K562 (cell line): ENCODE measurements around the gene TTYH2. TPM values are rescaled to one million over a fixed set of nuclear protein-coding genes. Genes with fewer than 3 reads are reported as not detected.

Source experiments
- DMBX1 ChIP-seq: fragments of 250-450 bp; sonication (Bioruptor Pico); IDR thresholded peaks from 2 replicates; pipeline ENCODE4 v1.8.0; 2022; ENCODE audit warnings: inconsistent platforms, mild to moderate bottlenecking, moderate library complexity, borderline replicate concordance
- EHMT2 ChIP-seq: fragments of 450-650 bp; IDR thresholded peaks from 2 replicates; pipeline ENCODE4 v1.6.1; 2018; ENCODE audit warnings: antibody characterized with exemption
- FOSL1 ChIP-seq: fragments of 200-800 bp; sonication (Bioruptor generic); conservative IDR thresholded peaks from 2 replicates; pipeline ENCODE4 v1.6.1; 2016; ENCODE audit warnings: missing genetic modification characterization, missing compliant biosample characterization
- GATAD2A ChIP-seq: fragments of 450-650 bp; IDR thresholded peaks from 2 replicates; pipeline ENCODE4 v1.6.1; 2017
- IRF2 ChIP-seq: sonication (generic); formaldehyde crosslinking; IDR thresholded peaks from 2 replicates; pipeline ENCODE4 v1.8.1; 2022; ENCODE audit warnings: mild to moderate bottlenecking, missing genetic modification reagents
- SRF ChIP-seq, 2 experiments: fragments of 250-450, 450-650 bp in 1 of 2; sonication (Bioruptor Pico) in 1 of 2; sonication (generic) in 1 of 2; formaldehyde crosslinking; IDR thresholded peaks; 2 replicates each; pipeline versions ENCODE4 v1.5.0 to v1.5.1; 2020 to 2022; ENCODE audit warnings: mild to moderate bottlenecking in 1 of 2, missing genetic modification reagents in 1 of 2
- TCF3 ChIP-seq: sonication (generic); formaldehyde crosslinking; IDR thresholded peaks from 2 replicates; pipeline ENCODE4 v1.4.0; 2020; ENCODE audit warnings: mild to moderate bottlenecking, missing genetic modification reagents
- ZNF282 ChIP-seq: sonication (generic); formaldehyde crosslinking; IDR thresholded peaks from 2 replicates; pipeline ENCODE4 v1.8.1; 2023; ENCODE audit warnings: missing genetic modification reagents
- polyA plus RNA-seq, 8 experiments: library from polyadenylated mRNA; depleted of rRNA in 4 of 8; stranded (reverse) in 5 of 8; unstranded in 3 of 8; fragments of >200 nt; fragmentation: Nextera tagmentation in 2 of 8; fragmentation: Illumina TruSeq in 1 of 8; extraction: Ambion mirVana in 2 of 8; extraction: Trizol in 1 of 8; gene quantifications; 2 replicates each; pipeline versions ENCODE4 v1.2.1 to v1.2.3, GENCODE V29; 2011 to 2014; ENCODE audit warnings: inconsistent platforms in 1 of 8, missing spikeins in 1 of 8
- total RNA-seq, 7 experiments: library from RNA; depleted of rRNA in 6 of 7; stranded (reverse); fragments of >200 nt in 6 of 7; fragmentation: Illumina TruSeq in 2 of 7; extraction: Trizol in 2 of 7; gene quantifications; 2 replicates each; pipeline versions ENCODE4 v1.2.1 to v1.2.3, GENCODE V29; 2011 to 2021; ENCODE audit warnings: low replicate concordance in 1 of 7
- TF ChIP-seq, protein P1 (sequence below), 2 experiments: IDR thresholded peaks; 2 replicates each; pipeline ENCODE4 v1.6.1; 2012; ENCODE audit warnings: improper control_type of control experiment in 2 of 2, low read depth in 2 of 2, low read length in 2 of 2, borderline replicate concordance in 1 of 2
- TF ChIP-seq, protein P2 (sequence below), 2 experiments: fragments of 450-650 bp; formaldehyde crosslinking in 1 of 2; IDR thresholded peaks; 2 replicates each; pipeline versions ENCODE4 v1.4.0 to v1.6.1; 2014 to 2020; ENCODE audit warnings: mild to moderate bottlenecking in 2 of 2, borderline replicate concordance in 1 of 2, low read depth in 1 of 2
- TF ChIP-seq, protein P3 (sequence below), 3 experiments: fragments of 200-800 bp in 1 of 3; fragments of 250-450 bp in 1 of 3; fragments of 450-650 bp in 1 of 3; sonication (Bioruptor Pico) in 1 of 3; sonication (Bioruptor generic) in 1 of 3; formaldehyde crosslinking in 1 of 3; IDR thresholded peaks; 2 replicates each; pipeline versions ENCODE4 v1.6.1 to v1.8.0; 2016 to 2022; ENCODE audit warnings: mild to moderate bottlenecking in 2 of 3, missing genetic modification characterization in 2 of 3, missing compliant biosample characterization in 1 of 3, moderate library complexity in 1 of 3

The TTYH2 gene
- total and polyA plus RNA-seq, 9 of the 15 experiments (the other 6 are each of a cell fraction or from before 2014, with no cell fraction given) = 0.03 to 2.0 (median 0.91) TPM

DNA sequence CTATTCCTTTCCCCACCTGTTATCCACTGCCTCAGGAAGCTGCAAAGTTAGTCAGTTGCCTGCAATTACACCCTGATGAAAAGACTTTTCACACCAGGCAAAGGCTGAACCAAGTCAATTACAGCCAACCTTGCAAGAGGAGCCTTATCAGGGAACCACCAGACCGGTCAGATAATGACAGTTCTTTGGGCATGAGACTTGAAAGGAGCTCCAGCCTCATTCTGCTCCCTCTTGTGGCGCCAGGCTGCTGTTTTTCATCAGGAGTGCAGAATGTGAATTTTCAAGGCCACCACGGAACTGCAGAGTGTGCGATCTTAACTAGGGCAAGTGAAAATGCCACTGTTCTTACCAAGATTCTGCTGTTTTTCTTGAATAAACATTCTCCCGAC is 83.2 kb downstream of the TTYH2 start (continued):
- TF ChIP-seq, protein P1, sequence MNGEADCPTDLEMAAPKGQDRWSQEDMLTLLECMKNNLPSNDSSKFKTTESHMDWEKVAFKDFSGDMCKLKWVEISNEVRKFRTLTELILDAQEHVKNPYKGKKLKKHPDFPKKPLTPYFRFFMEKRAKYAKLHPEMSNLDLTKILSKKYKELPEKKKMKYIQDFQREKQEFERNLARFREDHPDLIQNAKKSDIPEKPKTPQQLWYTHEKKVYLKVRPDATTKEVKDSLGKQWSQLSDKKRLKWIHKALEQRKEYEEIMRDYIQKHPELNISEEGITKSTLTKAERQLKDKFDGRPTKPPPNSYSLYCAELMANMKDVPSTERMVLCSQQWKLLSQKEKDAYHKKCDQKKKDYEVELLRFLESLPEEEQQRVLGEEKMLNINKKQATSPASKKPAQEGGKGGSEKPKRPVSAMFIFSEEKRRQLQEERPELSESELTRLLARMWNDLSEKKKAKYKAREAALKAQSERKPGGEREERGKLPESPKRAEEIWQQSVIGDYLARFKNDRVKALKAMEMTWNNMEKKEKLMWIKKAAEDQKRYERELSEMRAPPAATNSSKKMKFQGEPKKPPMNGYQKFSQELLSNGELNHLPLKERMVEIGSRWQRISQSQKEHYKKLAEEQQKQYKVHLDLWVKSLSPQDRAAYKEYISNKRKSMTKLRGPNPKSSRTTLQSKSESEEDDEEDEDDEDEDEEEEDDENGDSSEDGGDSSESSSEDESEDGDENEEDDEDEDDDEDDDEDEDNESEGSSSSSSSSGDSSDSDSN (IDR thresholded peaks at IDR 0.05; ENCODE audit: borderline replicate concordance in 1 of 2, low read depth in 2 of 2, low read length in 2 of 2) = peak in 1 of 2 experiments; percentile 88; a peak in 2 of 4 replicates
- no peak for TF ChIP-seq IRF2
- TF ChIP-seq GATAD2A = peak; percentile 84
- TF ChIP-seq, protein P2, sequence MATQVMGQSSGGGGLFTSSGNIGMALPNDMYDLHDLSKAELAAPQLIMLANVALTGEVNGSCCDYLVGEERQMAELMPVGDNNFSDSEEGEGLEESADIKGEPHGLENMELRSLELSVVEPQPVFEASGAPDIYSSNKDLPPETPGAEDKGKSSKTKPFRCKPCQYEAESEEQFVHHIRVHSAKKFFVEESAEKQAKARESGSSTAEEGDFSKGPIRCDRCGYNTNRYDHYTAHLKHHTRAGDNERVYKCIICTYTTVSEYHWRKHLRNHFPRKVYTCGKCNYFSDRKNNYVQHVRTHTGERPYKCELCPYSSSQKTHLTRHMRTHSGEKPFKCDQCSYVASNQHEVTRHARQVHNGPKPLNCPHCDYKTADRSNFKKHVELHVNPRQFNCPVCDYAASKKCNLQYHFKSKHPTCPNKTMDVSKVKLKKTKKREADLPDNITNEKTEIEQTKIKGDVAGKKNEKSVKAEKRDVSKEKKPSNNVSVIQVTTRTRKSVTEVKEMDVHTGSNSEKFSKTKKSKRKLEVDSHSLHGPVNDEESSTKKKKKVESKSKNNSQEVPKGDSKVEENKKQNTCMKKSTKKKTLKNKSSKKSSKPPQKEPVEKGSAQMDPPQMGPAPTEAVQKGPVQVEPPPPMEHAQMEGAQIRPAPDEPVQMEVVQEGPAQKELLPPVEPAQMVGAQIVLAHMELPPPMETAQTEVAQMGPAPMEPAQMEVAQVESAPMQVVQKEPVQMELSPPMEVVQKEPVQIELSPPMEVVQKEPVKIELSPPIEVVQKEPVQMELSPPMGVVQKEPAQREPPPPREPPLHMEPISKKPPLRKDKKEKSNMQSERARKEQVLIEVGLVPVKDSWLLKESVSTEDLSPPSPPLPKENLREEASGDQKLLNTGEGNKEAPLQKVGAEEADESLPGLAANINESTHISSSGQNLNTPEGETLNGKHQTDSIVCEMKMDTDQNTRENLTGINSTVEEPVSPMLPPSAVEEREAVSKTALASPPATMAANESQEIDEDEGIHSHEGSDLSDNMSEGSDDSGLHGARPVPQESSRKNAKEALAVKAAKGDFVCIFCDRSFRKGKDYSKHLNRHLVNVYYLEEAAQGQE (IDR thresholded peaks at IDR 0.05; ENCODE audit: borderline replicate concordance) = peak; percentile 81
- TF ChIP-seq, protein P2 (CRISPR knock-in tag; IDR thresholded peaks at IDR 0.05; ENCODE audit: low read depth) = no peak
- TF ChIP-seq, protein P3, sequence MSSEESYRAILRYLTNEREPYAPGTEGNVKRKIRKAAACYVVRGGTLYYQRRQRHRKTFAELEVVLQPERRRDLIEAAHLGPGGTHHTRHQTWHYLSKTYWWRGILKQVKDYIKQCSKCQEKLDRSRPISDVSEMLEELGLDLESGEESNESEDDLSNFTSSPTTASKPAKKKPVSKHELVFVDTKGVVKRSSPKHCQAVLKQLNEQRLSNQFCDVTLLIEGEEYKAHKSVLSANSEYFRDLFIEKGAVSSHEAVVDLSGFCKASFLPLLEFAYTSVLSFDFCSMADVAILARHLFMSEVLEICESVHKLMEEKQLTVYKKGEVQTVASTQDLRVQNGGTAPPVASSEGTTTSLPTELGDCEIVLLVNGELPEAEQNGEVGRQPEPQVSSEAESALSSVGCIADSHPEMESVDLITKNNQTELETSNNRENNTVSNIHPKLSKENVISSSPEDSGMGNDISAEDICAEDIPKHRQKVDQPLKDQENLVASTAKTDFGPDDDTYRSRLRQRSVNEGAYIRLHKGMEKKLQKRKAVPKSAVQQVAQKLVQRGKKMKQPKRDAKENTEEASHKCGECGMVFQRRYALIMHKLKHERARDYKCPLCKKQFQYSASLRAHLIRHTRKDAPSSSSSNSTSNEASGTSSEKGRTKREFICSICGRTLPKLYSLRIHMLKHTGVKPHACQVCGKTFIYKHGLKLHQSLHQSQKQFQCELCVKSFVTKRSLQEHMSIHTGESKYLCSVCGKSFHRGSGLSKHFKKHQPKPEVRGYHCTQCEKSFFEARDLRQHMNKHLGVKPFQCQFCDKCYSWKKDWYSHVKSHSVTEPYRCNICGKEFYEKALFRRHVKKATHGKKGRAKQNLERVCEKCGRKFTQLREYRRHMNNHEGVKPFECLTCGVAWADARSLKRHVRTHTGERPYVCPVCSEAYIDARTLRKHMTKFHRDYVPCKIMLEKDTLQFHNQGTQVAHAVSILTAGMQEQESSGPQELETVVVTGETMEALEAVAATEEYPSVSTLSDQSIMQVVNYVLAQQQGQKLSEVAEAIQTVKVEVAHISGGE (CRISPR knock-in tag; IDR thresholded peaks at IDR 0.05) = peak in 1 of 3 experiments; percentile 60; a peak in 2 of 6 replicates
- peak; percentile 92 for TF ChIP-seq TCF3 (CRISPR knock-in tag)
- TF ChIP-seq FOSL1 (tag) = peak; percentile 73
- peak in 1 of 2 experiments; percentile 35; a peak in 1 of 4 replicates for TF ChIP-seq SRF (CRISPR knock-in tag; IDR thresholded peaks at IDR 0.05)
- peak; percentile 44; the same call in 1 of the 2 replicates for TF ChIP-seq DMBX1 (CRISPR knock-in tag)
- no peak for TF ChIP-seq ZNF282 (CRISPR knock-in tag)
- TF ChIP-seq EHMT2 = peak; percentile 80
